Peyer's patch (tissue), 4 donors: Measurements from ENCODE around the gene EPO.

Source experiments
- POLR2A ChIP-seq, 2 donors: fragments of 450-650 bp; IDR thresholded peaks; one replicate each; pipeline ENCODE4 v1.5.1; 2017; ENCODE audit warnings: antibody characterized with exemption in 2 of 2, mild to moderate bottlenecking in 2 of 2, moderate library complexity in 2 of 2
- TF ChIP-seq, protein P1 (sequence below), 6 experiments: fragments of 450-650 bp in 4 of 6; fragments of 200-600 bp in 2 of 6; sonication (generic) in 1 of 6; IDR thresholded peaks; one replicate each; pipeline ENCODE4 v1.5.1; 2017 to 2019; ENCODE audit warnings: antibody characterized with exemption in 6 of 6, mild to moderate bottlenecking in 3 of 6, moderate library complexity in 1 of 6

DNA sequence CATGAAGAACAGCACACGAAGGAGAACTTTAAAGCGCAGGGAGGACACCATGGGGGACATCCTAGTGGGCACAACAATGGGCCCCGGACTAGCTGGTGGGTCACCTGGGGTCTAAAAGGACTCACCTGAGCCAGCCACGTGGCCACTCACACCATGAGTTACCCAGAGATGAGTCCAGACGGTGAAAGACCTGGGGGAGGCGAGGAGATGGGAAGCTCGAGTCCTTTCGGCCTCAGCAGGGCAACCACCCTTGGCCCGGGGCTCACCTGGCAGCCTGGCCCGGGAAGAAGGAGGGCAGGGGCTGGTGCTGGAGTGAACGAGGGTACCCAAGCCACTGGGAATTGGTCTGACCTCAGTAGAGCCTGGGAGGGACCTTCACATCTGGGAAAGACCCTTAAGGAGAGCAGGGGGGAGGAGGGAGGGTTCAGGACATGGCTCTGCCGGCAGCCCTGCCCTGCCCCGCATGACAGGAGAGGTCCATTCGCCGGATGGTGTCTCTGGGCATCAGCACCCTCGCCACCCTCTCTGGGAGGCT lies 31.9 kb upstream of the EPO start:
- TF ChIP-seq, protein P1, sequence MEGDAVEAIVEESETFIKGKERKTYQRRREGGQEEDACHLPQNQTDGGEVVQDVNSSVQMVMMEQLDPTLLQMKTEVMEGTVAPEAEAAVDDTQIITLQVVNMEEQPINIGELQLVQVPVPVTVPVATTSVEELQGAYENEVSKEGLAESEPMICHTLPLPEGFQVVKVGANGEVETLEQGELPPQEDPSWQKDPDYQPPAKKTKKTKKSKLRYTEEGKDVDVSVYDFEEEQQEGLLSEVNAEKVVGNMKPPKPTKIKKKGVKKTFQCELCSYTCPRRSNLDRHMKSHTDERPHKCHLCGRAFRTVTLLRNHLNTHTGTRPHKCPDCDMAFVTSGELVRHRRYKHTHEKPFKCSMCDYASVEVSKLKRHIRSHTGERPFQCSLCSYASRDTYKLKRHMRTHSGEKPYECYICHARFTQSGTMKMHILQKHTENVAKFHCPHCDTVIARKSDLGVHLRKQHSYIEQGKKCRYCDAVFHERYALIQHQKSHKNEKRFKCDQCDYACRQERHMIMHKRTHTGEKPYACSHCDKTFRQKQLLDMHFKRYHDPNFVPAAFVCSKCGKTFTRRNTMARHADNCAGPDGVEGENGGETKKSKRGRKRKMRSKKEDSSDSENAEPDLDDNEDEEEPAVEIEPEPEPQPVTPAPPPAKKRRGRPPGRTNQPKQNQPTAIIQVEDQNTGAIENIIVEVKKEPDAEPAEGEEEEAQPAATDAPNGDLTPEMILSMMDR (IDR thresholded peaks at IDR 0.05), result no peak
- no peak for TF ChIP-seq POLR2A (IDR thresholded peaks at IDR 0.05)
